ENCODE data around the gene PRKCE. TPM values are rescaled to one million over a fixed set of nuclear protein-coding genes. Genes with fewer than 3 reads are reported as not detected.
A peak's percentile ranks its signal among the peaks of the same experiment; 100 is the strongest.

Gene PRKCE
- total RNA-seq, 6 experiments from 2014 or later = 5.2 to 18.8 (median 11.0) TPM

- Histone ChIP-seq H3K27me3 (no peaks in the 10 kb centered on the region), H3K9me3 (no peaks in the 10 kb centered on the region), H3K4me3 (no peak overlapping the region), H3K4me1 (no peaks in the 10 kb centered on the region), H3K36me3 (no peaks in the 10 kb centered on the region), H3K27ac (peak overlapping the region; percentile 29 to 67 (median 49))
- peak; percentile 80 to 90 (median 87) for ATAC-seq
- DNase-seq = peak in 2 of 3 donors; percentile 45 to 50
- no peak for TF ChIP-seq CTCF (IDR thresholded peaks at IDR 0.05)
- no peak for TF ChIP-seq POLR2A (IDR thresholded peaks at IDR 0.05)
- WGBS (ENCODE audit: insufficient coverage, low coverage, low lambda C conversion rate, missing lambda C conversion rate) = 50% methylated on average over 1 of the region's 6 CpGs
- intact Hi-C loops (cut with DNase I) = no loop called here
Observed at GRCh38 chr2:46179037-46179621, 527.7 kb downstream of the PRKCE start.

GRCh38 chr2:46180189-46180588 is 528.7 kb downstream of the PRKCE start:
- H3K36me3 ChIP-seq = no peaks in the 10 kb centered on the region
- WGBS (ENCODE audit: insufficient coverage, low coverage, low lambda C conversion rate, missing lambda C conversion rate) = no CpG with 5 or more reads among the region's 2 CpGs
- ATAC-seq (no peak), DNase-seq (peak in 1 of 3 donors; percentile 23)
- H3K27me3 ChIP-seq = no peaks in the 10 kb centered on the region
- H3K27ac ChIP-seq = no peak overlapping the region
- intact Hi-C loops (cut with DNase I) = no loop called here
- no peak for TF ChIP-seq CTCF (IDR thresholded peaks at IDR 0.05)
- TF ChIP-seq POLR2A (IDR thresholded peaks at IDR 0.05) = no peak
- H3K4me1 ChIP-seq = no peaks in the 10 kb centered on the region
- no peak overlapping the region for H3K4me3 ChIP-seq
- no peaks in the 10 kb centered on the region for H3K9me3 ChIP-seq

GRCh38 chr2:46181306-46181705 is 529.8 kb downstream of the PRKCE start:
- intact Hi-C loops (cut with DNase I) = no loop called here
- Histone ChIP-seq H3K27ac (no peak overlapping the region), H3K27me3 (no peaks in the 10 kb centered on the region), H3K4me1 (no peaks in the 10 kb centered on the region), H3K4me3 (no peak overlapping the region), H3K9me3 (no peaks in the 10 kb centered on the region), H3K36me3 (no peaks in the 10 kb centered on the region)
- 67% methylated on average over 1 of the region's 2 CpGs for WGBS (ENCODE audit: insufficient coverage, low coverage, low lambda C conversion rate, missing lambda C conversion rate)
- TF ChIP-seq CTCF (IDR thresholded peaks at IDR 0.05) (no peak), POLR2A (IDR thresholded peaks at IDR 0.05) (no peak)
- ATAC-seq = no peak
- DNase-seq = no peak

GRCh38 chr2:46181789-46182530 is 530.5 kb downstream of the PRKCE start:
- no peak for TF ChIP-seq CTCF (IDR thresholded peaks at IDR 0.05)
- no peak for TF ChIP-seq POLR2A (IDR thresholded peaks at IDR 0.05)

More at GRCh38 chr2:46181789-46182530, 530.5 kb downstream of the PRKCE start:
- Histone ChIP-seq H3K4me1 (peaks cover 0 to 6% (median 2%) of the 10 kb centered on the region in 4 donors), H3K27ac (no peak overlapping the region), H3K4me3 (no peak overlapping the region), H3K36me3 (no peaks in the 10 kb centered on the region), H3K9me3 (no peaks in the 10 kb centered on the region), H3K27me3 (no peaks in the 10 kb centered on the region)
- 92% methylated on average over 4 of the region's 18 CpGs for WGBS (ENCODE audit: insufficient coverage, low coverage, low lambda C conversion rate, missing lambda C conversion rate)
- peak in 1 of 3 donors; percentile 34 for DNase-seq
- intact Hi-C loops (cut with DNase I) = no loop called here
- ATAC-seq = no peak
